HCT116 (cell line): Measurements from ENCODE around the gene C15orf61. TPM values are rescaled to one million over a fixed set of nuclear protein-coding genes. Genes with fewer than 3 reads are reported as not detected.

Experiments used
- ATAC-seq: fragments of 200-7000 bp; cut with Tn5 transposase; 2 replicates; pipeline ENCODE4 v1.9.1; 2020; ENCODE audit warnings: mild to moderate bottlenecking, moderate library complexity
- BruUV-seq: library from RNA; stranded (reverse); fragments of 400-500 nt; replicated peaks from 2 replicates; lab custom pipeline; 2021; lab: Mats Ljungman, UMichigan
- CTCF ChIA-PET: fragments of 300-600 bp; sonication (Branson Sonifier 250); formaldehyde crosslinking; loops from one replicate; lab custom pipeline; 2021; ENCODE audit warnings: antibody characterized with exemption; lab: Charles Lee
- POLR2A ChIA-PET: fragments of 300-600, 350-600 bp; sonication (Branson Sonifier 250); formaldehyde crosslinking; loops from one replicate; lab custom pipeline; 2021; ENCODE audit warnings: antibody characterized with exemption; lab: Charles Lee
- RAD21 ChIA-PET, 2 experiments: fragments of 300-600 bp; sonication (Branson Sonifier 250); formaldehyde crosslinking; loops; one replicate each; lab custom pipeline; 2023; ENCODE audit warnings: low total read pairs in 2 of 2; ENCODE audit not compliant: uncharacterized antibody in 2 of 2, unreplicated experiment in 2 of 2, low non-redundant PET in 1 of 2; lab: Charles Lee
- DNase-seq: peaks from one replicate; pipeline ENCODE4 v3.0.0-alpha.2; 2010; ENCODE audit warnings: low read depth, low spot score
- H2AFZ ChIP-seq: fragments of 200-600 bp; shearing (Covaris generic), sonication (generic); 2 replicates; pipeline ENCODE4 v1.6.1; 2017; ENCODE audit warnings: low read depth, mixed run types, mixed read lengths, antibody characterized with exemption, low read length; ENCODE audit not compliant: poor library complexity, severe bottlenecking
- H3K27ac ChIP-seq: 2 replicates; pipeline ENCODE4 v1.5.1; 2012; ENCODE audit warnings: low read depth, low read length
- H3K27me3 ChIP-seq: fragments of 200-600 bp; sonication (generic); 2 replicates; pipeline ENCODE4 v1.6.1; 2016; ENCODE audit warnings: mixed run types, low read length, mixed read lengths; ENCODE audit not compliant: insufficient read depth
- H3K36me3 ChIP-seq, 2 experiments: fragments of 200-500 bp in 1 of 2; fragments of 200-600 bp in 1 of 2; sonication (Bioruptor generic) in 1 of 2; sonication (generic) in 1 of 2; 2 replicates each; pipeline versions ENCODE4 v1.5.1 to v1.6.1; 2014 to 2016; ENCODE audit warnings: low read length in 2 of 2, inconsistent platforms in 1 of 2, mixed read lengths in 1 of 2, mixed run types in 1 of 2; ENCODE audit not compliant: insufficient read depth in 2 of 2, control insufficient read depth in 1 of 2
- H3K4me1 ChIP-seq, 2 experiments: fragments of 200-600 bp in 1 of 2; sonication (generic) in 1 of 2; 2 replicates each; pipeline versions ENCODE4 v1.5.1 to v1.6.1; 2012 to 2017; ENCODE audit warnings: low read length in 2 of 2, inconsistent platforms in 1 of 2, mild to moderate bottlenecking in 1 of 2, mixed read lengths in 1 of 2, mixed run types in 1 of 2, moderate library complexity in 1 of 2; ENCODE audit not compliant: insufficient read depth in 2 of 2, control insufficient read depth in 1 of 2
- H3K4me2 ChIP-seq: fragments of 200-600 bp; sonication (generic); 2 replicates; pipeline ENCODE4 v1.6.1; 2017; ENCODE audit warnings: mixed run types, low read length, mixed read lengths
- H3K4me3 ChIP-seq, 2 experiments: fragments of 200-600 bp in 1 of 2; sonication (generic) in 1 of 2; replicated peaks in 1 of 2; 2 replicates each; pipeline ENCODE4 v1.5.1; 2011 to 2016; ENCODE audit warnings: low read length in 2 of 2, control low read depth in 1 of 2, low read depth in 1 of 2, mild to moderate bottlenecking in 1 of 2, mixed read lengths in 1 of 2, mixed run types in 1 of 2
- H3K79me2 ChIP-seq: fragments of 200-600 bp; sonication (generic); 2 replicates; pipeline ENCODE4 v1.6.1; 2017; ENCODE audit warnings: mild to moderate bottlenecking, mixed run types, low read length, moderate library complexity, mixed read lengths; ENCODE audit not compliant: insufficient read depth
- H3K9ac ChIP-seq: fragments of 200-600 bp; sonication (generic); 2 replicates; pipeline ENCODE4 v1.6.1; 2016; ENCODE audit warnings: low read length, mixed read lengths
- H3K9me2 ChIP-seq: fragments of 200-600 bp; sonication (generic), shearing (Covaris generic); 2 replicates; pipeline ENCODE4 v1.6.1; 2017; ENCODE audit warnings: mixed run types, mild to moderate bottlenecking, moderate library complexity; ENCODE audit not compliant: insufficient read depth
- H3K9me3 ChIP-seq, 2 experiments: fragments of 200-500 bp in 1 of 2; fragments of 200-600 bp in 1 of 2; sonication (Bioruptor generic) in 1 of 2; sonication (generic) in 1 of 2; 2 replicates each; pipeline ENCODE4 v1.6.1; 2014 to 2017; ENCODE audit warnings: low read length in 2 of 2, mixed read lengths in 2 of 2, inconsistent platforms in 1 of 2, low read depth in 1 of 2, mild to moderate bottlenecking in 1 of 2, mixed run types in 1 of 2, moderate library complexity in 1 of 2; ENCODE audit not compliant: control insufficient read depth in 1 of 2, insufficient read depth in 1 of 2
- H4K20me1 ChIP-seq: fragments of 200-600 bp; sonication (generic), shearing (Covaris generic); 2 replicates; pipeline ENCODE4 v1.6.1; 2017; ENCODE audit warnings: mixed run types, mild to moderate bottlenecking, moderate library complexity; ENCODE audit not compliant: insufficient read depth
- CEBPB ChIP-seq: IDR thresholded peaks from 2 replicates; pipeline ENCODE4 v1.6.1; 2012; ENCODE audit warnings: low read depth
- CTCF ChIP-seq, 3 experiments: fragments of 200-600 bp in 1 of 3; sonication (generic) in 1 of 3; IDR thresholded peaks in 2 of 3; conservative IDR thresholded peaks in 1 of 3; 2 replicates each; pipeline ENCODE4 v1.5.1; 2012 to 2017; ENCODE audit warnings: low read depth in 2 of 3, low read length in 2 of 3, antibody characterized with exemption in 1 of 3, borderline replicate concordance in 1 of 3, control low read depth in 1 of 3, mild to moderate bottlenecking in 1 of 3, mixed read lengths in 1 of 3, mixed run types in 1 of 3, moderate library complexity in 1 of 3; ENCODE audit not compliant: insufficient read depth in 1 of 3
- EGR1 ChIP-seq: IDR thresholded peaks from 2 replicates; pipeline ENCODE4 v1.6.1; 2012; ENCODE audit warnings: low read depth
- ELF1 ChIP-seq: IDR thresholded peaks from 2 replicates; pipeline ENCODE4 v1.6.1; 2012; ENCODE audit warnings: low read depth, borderline replicate concordance
- EZH2 ChIP-seq: fragments of 200-600 bp; sonication (generic); IDR thresholded peaks from 2 replicates; pipeline ENCODE4 v1.6.1; 2017; ENCODE audit warnings: antibody characterized with exemption, mixed run types
- JUND ChIP-seq: IDR thresholded peaks from 2 replicates; pipeline ENCODE4 v1.6.1; 2012
- MAX ChIP-seq: IDR thresholded peaks from 2 replicates; pipeline ENCODE4 v1.6.1; 2012
- POLR2A ChIP-seq: IDR thresholded peaks from 2 replicates; pipeline ENCODE4 v1.7.0; 2011; ENCODE audit warnings: borderline replicate concordance; ENCODE audit not compliant: insufficient read depth, insufficient read length; ENCODE audit errors: extremely low read depth
- POLR2AphosphoS5 ChIP-seq: IDR thresholded peaks from 2 replicates; pipeline ENCODE4 v1.6.1; 2011; ENCODE audit warnings: mild to moderate bottlenecking, low read depth, low read length, moderate library complexity
- SIN3A ChIP-seq: IDR thresholded peaks from 2 replicates; pipeline ENCODE4 v1.6.1; 2012; ENCODE audit warnings: low read depth
- SP1 ChIP-seq: IDR thresholded peaks from 2 replicates; pipeline ENCODE4 v1.6.1; 2012; ENCODE audit warnings: low read depth
- YY1 ChIP-seq: IDR thresholded peaks from 2 replicates; pipeline ENCODE4 v1.6.1; 2011; ENCODE audit warnings: low read length, low read depth, moderate library complexity, mild to moderate bottlenecking; ENCODE audit not compliant: insufficient replicate concordance; ENCODE audit errors: extremely low read depth
- ZFX ChIP-seq: fragments of 450-650 bp; IDR thresholded peaks from 2 replicates; pipeline ENCODE4 v1.6.1; 2017
- intact Hi-C: fragments of 100-400 bp; cut with micrococcal nuclease; formaldehyde crosslinking; loops from 2 replicates; pipeline ENCODE4 v1.10.0; 2022
- total RNA-seq: library from RNA; stranded (reverse); gene quantifications from one replicate; pipeline ENCODE4 v1.2.1, GENCODE V29; 2021; ENCODE audit not compliant: unreplicated experiment

Gene C15orf61
- total RNA-seq, 1 experiment from 2014 or later = 9.9 TPM

- TF ChIP-seq YY1 (no peak), JUND (no peak), CEBPB (no peak), EZH2 (no peak)
These were observed 16.8 kb downstream of the C15orf61 start (continued) for GRCh38 chr15:67537771-67538170.

- ChIA-PET RAD21 (no interaction called here), CTCF (no interaction called here), POLR2A (no interaction called here)
- H3K27me3 ChIP-seq = no peaks in the 10 kb centered on the region
- peaks cover 4 to 9% of the 10 kb centered on the region in 2 experiments; a peak in 3 of 4 replicates for H3K4me1 ChIP-seq
- no peak for DNase-seq
- H3K27ac ChIP-seq = peak within 1 kb of the TSS; percentile 79
- H2AFZ ChIP-seq = no peak within 1 kb of the TSS
- no peaks in the 10 kb centered on the region for H3K79me2 ChIP-seq
- H3K9ac ChIP-seq = peak within 1 kb of the TSS; percentile 64
- no peaks in the 10 kb centered on the region for H3K9me3 ChIP-seq
- H4K20me1 ChIP-seq = no peaks in the 10 kb centered on the region
- H3K9me2 ChIP-seq = no peaks in the 10 kb centered on the region
- H3K4me2 ChIP-seq = peak within 1 kb of the TSS; percentile 82
- no peaks in the 10 kb centered on the region for H3K36me3 ChIP-seq
- intact Hi-C loops = no loop called here
- TF ChIP-seq YY1 (peak; percentile 97), POLR2AphosphoS5 (peak; percentile 88), SP1 (no peak), EGR1 (peak; percentile 61; the same call in 1 of the 2 replicates), POLR2A (peak; percentile 58), JUND (no peak), CTCF (IDR thresholded peaks at IDR 0.05 in 2 of 3, conservative IDR thresholded peaks at IDR 0.05 in 1 of 3; ENCODE audit: borderline replicate concordance in 1 of 3, insufficient read depth in 1 of 3, low read depth in 2 of 3, low read length in 2 of 3) (no peak), ZFX (peak; percentile 43; the same call in 1 of the 2 replicates), MAX (peak; percentile 68; the same call in 1 of the 2 replicates), ELF1 (no peak; the same call in 1 of the 2 replicates), SIN3A (peak; percentile 76; the same call in 1 of the 2 replicates)
- H3K4me3 ChIP-seq = peak within 1 kb of the TSS; percentile 65 to 89
- no TSS peak for BruUV-seq
- ATAC-seq = peak; percentile 83
These were observed 21.8 kb downstream of the C15orf61 start, which contains the start of gene MAP2K5 for GRCh38 chr15:67542420-67543347. Gene MAP2K5, plus strand, starts transcription at chr15:67542703. Its CDS starts 633 bp downstream, at chr15:67543336.
